Mesendoderm (in vitro differentiated cells): ENCODE data around the gene ROR1. TPM values are rescaled to one million over a fixed set of nuclear protein-coding genes. Genes with fewer than 3 reads are reported as not detected.

ENCODE experiments used
- DNase-seq: peaks from one replicate; pipeline ENCODE4 v3.0.0; 2013
- H2AK5ac ChIP-seq: 2 replicates; pipeline ENCODE4 v1.6.1; 2013; ENCODE audit warnings: low read length, inconsistent platforms
- H2BK120ac ChIP-seq: 2 replicates; pipeline ENCODE4 v1.6.1; 2013; ENCODE audit warnings: low read depth, mild to moderate bottlenecking, low read length, moderate library complexity, mixed read lengths
- H2BK15ac ChIP-seq: replicated peaks from 2 replicates; pipeline ENCODE4 v1.6.1; 2013; ENCODE audit warnings: low read depth, mild to moderate bottlenecking, moderate library complexity
- H2BK5ac ChIP-seq: 2 replicates; pipeline ENCODE4 v1.6.1; 2013; ENCODE audit warnings: low read length, inconsistent platforms
- H3K18ac ChIP-seq: 2 replicates; pipeline ENCODE4 v1.6.1; 2013; ENCODE audit warnings: mild to moderate bottlenecking, low read length, mixed read lengths
- H3K23ac ChIP-seq: one replicate; pipeline ENCODE4 v1.6.1; 2013; ENCODE audit warnings: low read length
- H3K27ac ChIP-seq: 2 replicates; pipeline ENCODE4 v1.5.1; 2013; ENCODE audit warnings: low read depth, mild to moderate bottlenecking, inconsistent platforms, low read length, moderate library complexity
- H3K27me3 ChIP-seq: 2 replicates; pipeline ENCODE4 v1.6.1; 2013; ENCODE audit warnings: low read length, control low read depth, mild to moderate bottlenecking, inconsistent platforms; ENCODE audit not compliant: insufficient read depth, poor library complexity
- H3K36me3 ChIP-seq: 2 replicates; pipeline ENCODE4 v1.6.1; 2013; ENCODE audit warnings: low read length, inconsistent platforms; ENCODE audit not compliant: control insufficient read depth, insufficient read depth
- H3K4ac ChIP-seq: one replicate; pipeline ENCODE4 v1.6.1; 2013; ENCODE audit warnings: low read depth, mild to moderate bottlenecking, low read length, moderate library complexity
- H3K4me1 ChIP-seq: 2 replicates; pipeline ENCODE4 v1.6.1; 2013; ENCODE audit warnings: low read depth, low read length, inconsistent platforms; ENCODE audit not compliant: control insufficient read depth
- H3K4me2 ChIP-seq: 2 replicates; pipeline ENCODE4 v1.6.1; 2013; ENCODE audit warnings: low read length
- H3K4me3 ChIP-seq: 2 replicates; pipeline ENCODE4 v1.5.1; 2013; ENCODE audit warnings: mild to moderate bottlenecking, low read length
- H3K56ac ChIP-seq: one replicate; pipeline ENCODE4 v1.6.1; 2013; ENCODE audit warnings: low read length
- H3K79me1 ChIP-seq: 2 replicates; pipeline ENCODE4 v1.6.1; 2013; ENCODE audit warnings: low read length, inconsistent platforms
- H3K79me2 ChIP-seq: 2 replicates; pipeline ENCODE4 v1.6.1; 2013; ENCODE audit warnings: mild to moderate bottlenecking, low read length; ENCODE audit not compliant: control insufficient read depth, insufficient read depth
- H3K9ac ChIP-seq: 2 replicates; pipeline ENCODE4 v1.6.1; 2013; ENCODE audit warnings: low read length, inconsistent platforms
- H4K5ac ChIP-seq: one replicate; pipeline ENCODE4 v1.6.1; 2013; ENCODE audit warnings: low read length
- H4K8ac ChIP-seq: one replicate; pipeline ENCODE4 v1.6.1; 2013; ENCODE audit warnings: low read depth, mild to moderate bottlenecking, control low read depth, low read length, moderate library complexity
- WGBS: extraction: QIAGEN DNeasy Blood & Tissue Kit; methylation state at CpG from one replicate; pipeline ENCODE4 v1.1.7; 2013; ENCODE audit warnings: low lambda C conversion rate, missing lambda C conversion rate; ENCODE audit not compliant: insufficient coverage; ENCODE audit errors: extremely low coverage; 5-methylcytosine and 5-hydroxymethylcytosine counted together
- polyA plus RNA-seq, 2 experiments: library from polyadenylated mRNA; stranded (reverse); fragments of 200-250 nt; gene quantifications; one replicate each; pipeline ENCODE4 v1.2.3, GENCODE V29; 2013

ROR1 gene
- 18.6 TPM for polyA plus RNA-seq (2013, experiment 1 of 2)
- 19.7 TPM for polyA plus RNA-seq (2013, experiment 2 of 2)

GRCh38 chr1:63773815-63774616 is at the start of gene ROR1:
Gene ROR1 (plus strand): TSS chr1:63774017.
- H3K9ac ChIP-seq: peak within 1 kb of the TSS; percentile 85
- H3K4me1 ChIP-seq: peaks cover 5% of the 10 kb centered on the region
- H3K56ac ChIP-seq: peak within 1 kb of the TSS; percentile 93
- H4K8ac ChIP-seq: no peak within 1 kb of the TSS
- peak within 1 kb of the TSS; percentile 56 for H2BK120ac ChIP-seq
- H2BK5ac ChIP-seq: peak within 1 kb of the TSS; percentile 78
- no peak within 1 kb of the TSS for H2AK5ac ChIP-seq
- no peaks in the 10 kb centered on the region for H3K27me3 ChIP-seq
- peak; percentile 94 for DNase-seq
- H3K4ac ChIP-seq: peak within 1 kb of the TSS; percentile 37
- H3K23ac ChIP-seq: peak within 1 kb of the TSS; percentile 90
- H3K79me1 ChIP-seq: no peaks in the 10 kb centered on the region
- H3K36me3 ChIP-seq: no peaks in the 10 kb centered on the region
- H3K4me3 ChIP-seq: peak within 1 kb of the TSS; percentile 64
- H3K18ac ChIP-seq: peak within 1 kb of the TSS; percentile 57
- no peak within 1 kb of the TSS for H2BK15ac ChIP-seq
- no peak within 1 kb of the TSS for H4K5ac ChIP-seq
- H3K79me2 ChIP-seq: peaks cover 9% of the 10 kb centered on the region
- peak within 1 kb of the TSS; percentile 62 for H3K27ac ChIP-seq
- peak within 1 kb of the TSS; percentile 97 for H3K4me2 ChIP-seq
- WGBS: no CpG with 5 or more reads among the region's 99 CpGs

GRCh38 chr1:63724375-63724899 is 49.4 kb upstream of the ROR1 start:
- no peaks in the 10 kb centered on the region for H3K79me1 ChIP-seq
- DNase-seq: no peak
- no peak overlapping the region for H2BK15ac ChIP-seq
- WGBS: no CpG with 5 or more reads among the region's 3 CpGs
- no peak overlapping the region for H2BK120ac ChIP-seq
- no peak overlapping the region for H3K56ac ChIP-seq
- no peaks in the 10 kb centered on the region for H3K27me3 ChIP-seq
- no peak overlapping the region for H3K23ac ChIP-seq
- H2AK5ac ChIP-seq: no peak overlapping the region
- H3K18ac ChIP-seq: no peak overlapping the region
- no peak overlapping the region for H3K4me2 ChIP-seq
- H3K36me3 ChIP-seq: no peaks in the 10 kb centered on the region
- no peak overlapping the region for H4K5ac ChIP-seq
- H3K27ac ChIP-seq: no peak overlapping the region
- H3K4me1 ChIP-seq: no peaks in the 10 kb centered on the region
- H2BK5ac ChIP-seq: no peak overlapping the region
- no peak overlapping the region for H3K9ac ChIP-seq
- H3K4me3 ChIP-seq: no peak overlapping the region
- no peaks in the 10 kb centered on the region for H3K79me2 ChIP-seq
- H3K4ac ChIP-seq: no peak overlapping the region
- H4K8ac ChIP-seq: no peak overlapping the region

- H3K79me1 ChIP-seq: no peaks in the 10 kb centered on the region
- H3K9ac ChIP-seq: no peak overlapping the region
- no peak overlapping the region for H2BK15ac ChIP-seq
- no peak overlapping the region for H4K5ac ChIP-seq
- no peaks in the 10 kb centered on the region for H3K36me3 ChIP-seq
- H3K23ac ChIP-seq: no peak overlapping the region
- no peaks in the 10 kb centered on the region for H3K4me1 ChIP-seq
- H3K27me3 ChIP-seq: no peaks in the 10 kb centered on the region
- peak overlapping the region; percentile 56 for H3K4ac ChIP-seq
- H3K79me2 ChIP-seq: no peaks in the 10 kb centered on the region
- no peak overlapping the region for H3K27ac ChIP-seq
- H2BK120ac ChIP-seq: no peak overlapping the region
- H3K18ac ChIP-seq: no peak overlapping the region
- no peak overlapping the region for H3K4me2 ChIP-seq
- peak; percentile 68 for DNase-seq
- H2AK5ac ChIP-seq: no peak overlapping the region
- H4K8ac ChIP-seq: no peak overlapping the region
- no peak overlapping the region for H3K4me3 ChIP-seq
- WGBS: no CpG with 5 or more reads among the region's 8 CpGs
- H2BK5ac ChIP-seq: no peak overlapping the region
- no peak overlapping the region for H3K56ac ChIP-seq
These were observed 45.1 kb upstream of the ROR1 start for GRCh38 chr1:63728611-63729226.

- H3K27me3 ChIP-seq: no peaks in the 10 kb centered on the region
- H4K8ac ChIP-seq: no peak overlapping the region
- H3K56ac ChIP-seq: no peak overlapping the region
- H2BK120ac ChIP-seq: no peak overlapping the region
- no peak overlapping the region for H3K23ac ChIP-seq
- no peak overlapping the region for H3K4me2 ChIP-seq
- H3K79me1 ChIP-seq: no peaks in the 10 kb centered on the region
- DNase-seq: no peak
- H3K18ac ChIP-seq: no peak overlapping the region
- no peak overlapping the region for H2AK5ac ChIP-seq
- no CpG with 5 or more reads among the region's 5 CpGs for WGBS
- H3K9ac ChIP-seq: no peak overlapping the region
- H3K4ac ChIP-seq: peak overlapping the region; percentile 56
- no peak overlapping the region for H4K5ac ChIP-seq
- no peaks in the 10 kb centered on the region for H3K36me3 ChIP-seq
- H3K79me2 ChIP-seq: no peaks in the 10 kb centered on the region
- no peak overlapping the region for H3K4me3 ChIP-seq
- H3K27ac ChIP-seq: no peak overlapping the region
- no peaks in the 10 kb centered on the region for H3K4me1 ChIP-seq
- H2BK5ac ChIP-seq: no peak overlapping the region
- no peak overlapping the region for H2BK15ac ChIP-seq
These were observed 44.6 kb upstream of the ROR1 start for GRCh38 chr1:63729227-63729620.

GRCh38 chr1:63730211-63730610 is 43.6 kb upstream of the ROR1 start:
- H3K4me1 ChIP-seq: no peaks in the 10 kb centered on the region
- H4K5ac ChIP-seq: no peak overlapping the region
- WGBS: no CpG with 5 or more reads among the region's 4 CpGs
- no peak overlapping the region for H2AK5ac ChIP-seq
- no peak overlapping the region for H2BK120ac ChIP-seq
- no peaks in the 10 kb centered on the region for H3K36me3 ChIP-seq
- no peak overlapping the region for H3K4me3 ChIP-seq
- H3K79me1 ChIP-seq: no peaks in the 10 kb centered on the region
- no peak overlapping the region for H3K56ac ChIP-seq
- H2BK5ac ChIP-seq: no peak overlapping the region
- peak overlapping the region; percentile 99 for H3K4ac ChIP-seq
- H3K23ac ChIP-seq: no peak overlapping the region
- peak overlapping the region; percentile 86 for H3K18ac ChIP-seq
- H2BK15ac ChIP-seq: peak overlapping the region; percentile 87
- no peak overlapping the region for H3K9ac ChIP-seq
- no peak overlapping the region for H4K8ac ChIP-seq
- no peaks in the 10 kb centered on the region for H3K79me2 ChIP-seq
- peak overlapping the region; percentile 33 for H3K27ac ChIP-seq
- no peaks in the 10 kb centered on the region for H3K27me3 ChIP-seq
- H3K4me2 ChIP-seq: no peak overlapping the region
- peak; percentile 98 for DNase-seq
